Measurements from ENCODE around the gene PADI6. TPM values are rescaled to one million over a fixed set of nuclear protein-coding genes. Genes with fewer than 3 reads are reported as not detected.
A peak's percentile ranks its signal among the peaks of the same experiment; 100 is the strongest.

PADI6 gene
- total RNA-seq, 1 donor from 2014 or later, result not detected

- Mint-ChIP-seq H3K4me3 (ENCODE audit: unreplicated experiment) (no peak overlapping the region), H3K4me1 (ENCODE audit: low read depth, unreplicated experiment) (no peaks in the 10 kb centered on the region), H3K27me3 (ENCODE audit: unreplicated experiment) (peaks cover 6% of the 10 kb centered on the region), H3K36me3 (ENCODE audit: unreplicated experiment) (no peaks in the 10 kb centered on the region), H3K27ac (ENCODE audit: unreplicated experiment) (no peak overlapping the region), H3K9me3 (ENCODE audit: unreplicated experiment) (no peaks in the 10 kb centered on the region)
- peak; percentile 13 for TF ChIP-seq CTCF (IDR thresholded peaks at IDR 0.05; ENCODE audit: partially characterized antibody, unreplicated experiment)
- no peak for DNase-seq
Measured at GRCh38 chr1:17370618-17371017, 1.4 kb upstream of the PADI6 start.

- no peak overlapping the region for H3K4me3 Mint-ChIP-seq (ENCODE audit: unreplicated experiment)
- H3K4me1 Mint-ChIP-seq (ENCODE audit: low read depth, unreplicated experiment), result peaks cover 2% of the 10 kb centered on the region
- no peaks in the 10 kb centered on the region for H3K9me3 Mint-ChIP-seq (ENCODE audit: unreplicated experiment)
- no peak for TF ChIP-seq CTCF (IDR thresholded peaks at IDR 0.05; ENCODE audit: partially characterized antibody, unreplicated experiment)
- no peak for DNase-seq
- H3K27ac Mint-ChIP-seq (ENCODE audit: unreplicated experiment), result no peak overlapping the region
- peaks cover 6% of the 10 kb centered on the region for H3K27me3 Mint-ChIP-seq (ENCODE audit: unreplicated experiment)
- peaks cover 2% of the 10 kb centered on the region for H3K36me3 Mint-ChIP-seq (ENCODE audit: unreplicated experiment)
Measured at GRCh38 chr1:17372955-17373354, 959 bp downstream of the PADI6 start.

GRCh38 chr1:17375651-17376050 lies 3.7 kb downstream of the PADI6 start:
- Mint-ChIP-seq H3K27me3 (ENCODE audit: unreplicated experiment) (peaks cover 2% of the 10 kb centered on the region), H3K36me3 (ENCODE audit: unreplicated experiment) (peaks cover 5% of the 10 kb centered on the region), H3K9me3 (ENCODE audit: unreplicated experiment) (no peaks in the 10 kb centered on the region), H3K4me3 (ENCODE audit: unreplicated experiment) (no peak overlapping the region), H3K27ac (ENCODE audit: unreplicated experiment) (no peak overlapping the region), H3K4me1 (ENCODE audit: low read depth, unreplicated experiment) (peaks cover 2% of the 10 kb centered on the region)
- no peak for TF ChIP-seq CTCF (IDR thresholded peaks at IDR 0.05; ENCODE audit: partially characterized antibody, unreplicated experiment)
- no peak for DNase-seq

GRCh38 chr1:17377325-17377953 lies 5.4 kb downstream of the PADI6 start:
- Mint-ChIP-seq H3K4me1 (ENCODE audit: low read depth, unreplicated experiment) (peaks cover 2% of the 10 kb centered on the region), H3K36me3 (ENCODE audit: unreplicated experiment) (peaks cover 5% of the 10 kb centered on the region), H3K9me3 (ENCODE audit: unreplicated experiment) (peaks cover 2% of the 10 kb centered on the region), H3K4me3 (ENCODE audit: unreplicated experiment) (no peak overlapping the region), H3K27me3 (ENCODE audit: unreplicated experiment) (peaks cover 2% of the 10 kb centered on the region), H3K27ac (ENCODE audit: unreplicated experiment) (no peak overlapping the region)
- DNase-seq, result no peak
- no peak for TF ChIP-seq CTCF (IDR thresholded peaks at IDR 0.05; ENCODE audit: partially characterized antibody, unreplicated experiment)

- peaks cover 5% of the 10 kb centered on the region for H3K36me3 Mint-ChIP-seq (ENCODE audit: unreplicated experiment)
- TF ChIP-seq CTCF (IDR thresholded peaks at IDR 0.05; ENCODE audit: partially characterized antibody, unreplicated experiment), result no peak
- peaks cover 2% of the 10 kb centered on the region for H3K4me1 Mint-ChIP-seq (ENCODE audit: low read depth, unreplicated experiment)
- no peak overlapping the region for H3K27ac Mint-ChIP-seq (ENCODE audit: unreplicated experiment)
- H3K4me3 Mint-ChIP-seq (ENCODE audit: unreplicated experiment), result no peak overlapping the region
- DNase-seq, result no peak
- H3K9me3 Mint-ChIP-seq (ENCODE audit: unreplicated experiment), result peaks cover 5% of the 10 kb centered on the region
- H3K27me3 Mint-ChIP-seq (ENCODE audit: unreplicated experiment), result peaks cover 7% of the 10 kb centered on the region
Measured at GRCh38 chr1:17381161-17381560, 9.2 kb downstream of the PADI6 start.

Data from glutamatergic neuron (in vitro differentiated cells).